Neural cell (in vitro differentiated cells): Measurements from ENCODE around the gene NT5C. TPM values are rescaled to one million over a fixed set of nuclear protein-coding genes. Genes with fewer than 3 reads are reported as not detected.

Experiments used
- H2AFZ ChIP-seq: fragments of 200-600, 300-800 bp; sonication (generic), shearing (Covaris generic); 2 replicates; pipeline ENCODE4 v1.6.0; 2014; ENCODE audit warnings: low read depth, mild to moderate bottlenecking, antibody characterized with exemption, low read length, moderate library complexity
- H3F3A ChIP-seq: fragments of 200-600 bp; shearing (Covaris generic); 2 replicates; pipeline ENCODE4 v1.6.1; 2016; ENCODE audit warnings: mild to moderate bottlenecking, moderate library complexity, mixed read lengths, antibody characterized with exemption, low read length; ENCODE audit not compliant: insufficient read depth, poor library complexity, severe bottlenecking
- H3K27ac ChIP-seq: fragments of 200-600, 300-800 bp; sonication (generic), shearing (Covaris generic); 2 replicates; pipeline ENCODE4 v1.5.1; 2014; ENCODE audit warnings: mild to moderate bottlenecking, low read length, moderate library complexity
- H3K27me3 ChIP-seq: fragments of 300-800, 200-600 bp; sonication (generic), shearing (Covaris generic); 2 replicates; pipeline ENCODE4 v1.6.0; 2014; ENCODE audit warnings: mild to moderate bottlenecking, low read depth, low read length, moderate library complexity; ENCODE audit not compliant: insufficient read depth
- H3K36me3 ChIP-seq: fragments of 300-800, 200-600 bp; sonication (generic), shearing (Covaris generic); 2 replicates; pipeline ENCODE4 v1.5.1; 2014; ENCODE audit warnings: mild to moderate bottlenecking, antibody characterized with exemption, low read length, moderate library complexity; ENCODE audit not compliant: insufficient read depth
- H3K4me2 ChIP-seq: fragments of 300-800, 200-600 bp; sonication (generic), shearing (Covaris generic); 2 replicates; pipeline ENCODE4 v1.6.0; 2014; ENCODE audit warnings: mild to moderate bottlenecking, low read length
- H3K4me3 ChIP-seq: fragments of 300-800, 200-600 bp; sonication (generic), shearing (Covaris generic); 2 replicates; pipeline ENCODE4 v1.5.1; 2014; ENCODE audit warnings: mild to moderate bottlenecking, low read length, moderate library complexity
- H3K79me2 ChIP-seq: fragments of 200-600 bp; shearing (Covaris generic); replicated peaks from 2 replicates; pipeline ENCODE4 v1.6.0; 2014; ENCODE audit warnings: mild to moderate bottlenecking, low read length, moderate library complexity; ENCODE audit not compliant: insufficient read depth
- H3K9ac ChIP-seq: fragments of 300-800, 200-600 bp; sonication (generic), shearing (Covaris generic); 2 replicates; pipeline ENCODE4 v1.6.1; 2016; ENCODE audit warnings: mild to moderate bottlenecking, low read length, mixed read lengths
- H3K9me2 ChIP-seq: fragments of 200-600 bp; shearing (Covaris generic); 2 replicates; pipeline ENCODE4 v1.6.1; 2016; ENCODE audit warnings: mild to moderate bottlenecking, low read length, mixed read lengths; ENCODE audit not compliant: insufficient read depth
- H3K9me3 ChIP-seq: fragments of 200-600, 300-800 bp; sonication (generic), shearing (Covaris generic); 2 replicates; pipeline ENCODE4 v1.6.1; 2016; ENCODE audit warnings: mild to moderate bottlenecking, mixed run types, low read length, moderate library complexity, mixed read lengths
- H4K20me1 ChIP-seq: fragments of 200-600 bp; shearing (Covaris generic); 2 replicates; pipeline ENCODE4 v1.6.1; 2016; ENCODE audit warnings: mild to moderate bottlenecking, mixed run types; ENCODE audit not compliant: insufficient read depth
- EP300 ChIP-seq: fragments of 450-650 bp; conservative IDR thresholded peaks from 2 replicates; pipeline ENCODE4 v1.6.1; 2014; ENCODE audit warnings: antibody characterized with exemption, mild to moderate bottlenecking, moderate library complexity; ENCODE audit not compliant: poor library complexity, severe bottlenecking
- EZH2 ChIP-seq: fragments of 200-600, 300-800 bp; shearing (Covaris generic), sonication (generic); IDR thresholded peaks from 2 replicates; pipeline ENCODE4 v1.6.1; 2014; ENCODE audit warnings: antibody characterized with exemption, low read length, borderline replicate concordance, mild to moderate bottlenecking; ENCODE audit not compliant: insufficient read depth, poor library complexity, severe bottlenecking
- MXI1 ChIP-seq: fragments of 450-650 bp; conservative IDR thresholded peaks from 2 replicates; pipeline ENCODE4 v1.6.1; 2014; ENCODE audit warnings: antibody characterized with exemption, mild to moderate bottlenecking; ENCODE audit not compliant: poor library complexity, severe bottlenecking
- POLR2AphosphoS5 ChIP-seq: IDR thresholded peaks from 2 replicates; pipeline ENCODE4 v1.6.1; 2012
- RAD21 ChIP-seq: fragments of 450-650 bp; conservative IDR thresholded peaks from 2 replicates; pipeline ENCODE4 v1.6.1; 2014; ENCODE audit warnings: antibody characterized with exemption, mild to moderate bottlenecking, moderate library complexity
- REST ChIP-seq: IDR thresholded peaks from 2 replicates; pipeline ENCODE4 v1.6.1; 2012; ENCODE audit warnings: borderline replicate concordance
- SMC3 ChIP-seq: fragments of 450-650 bp; conservative IDR thresholded peaks from 2 replicates; pipeline ENCODE4 v1.6.1; 2014; ENCODE audit warnings: antibody characterized with exemption, mild to moderate bottlenecking, moderate library complexity; ENCODE audit not compliant: poor library complexity
- TAF1 ChIP-seq: IDR thresholded peaks from 2 replicates; pipeline ENCODE4 v1.6.1; 2012; ENCODE audit warnings: low read depth
- polyA plus RNA-seq: library from polyadenylated mRNA; depleted of rRNA; stranded (reverse); fragments of >200 nt; gene quantifications from 2 replicates; pipeline ENCODE4 v1.2.3, GENCODE V29; 2014
- TF ChIP-seq, protein P1 (sequence below): fragments of 450-650 bp; IDR thresholded peaks from 2 replicates; pipeline ENCODE4 v1.5.1; 2014; ENCODE audit warnings: antibody characterized with exemption, mild to moderate bottlenecking, moderate library complexity; ENCODE audit not compliant: poor library complexity, severe bottlenecking

Gene NT5C
- polyA plus RNA-seq, 1 donor from 2014 or later, result 58.7 TPM

DNA sequence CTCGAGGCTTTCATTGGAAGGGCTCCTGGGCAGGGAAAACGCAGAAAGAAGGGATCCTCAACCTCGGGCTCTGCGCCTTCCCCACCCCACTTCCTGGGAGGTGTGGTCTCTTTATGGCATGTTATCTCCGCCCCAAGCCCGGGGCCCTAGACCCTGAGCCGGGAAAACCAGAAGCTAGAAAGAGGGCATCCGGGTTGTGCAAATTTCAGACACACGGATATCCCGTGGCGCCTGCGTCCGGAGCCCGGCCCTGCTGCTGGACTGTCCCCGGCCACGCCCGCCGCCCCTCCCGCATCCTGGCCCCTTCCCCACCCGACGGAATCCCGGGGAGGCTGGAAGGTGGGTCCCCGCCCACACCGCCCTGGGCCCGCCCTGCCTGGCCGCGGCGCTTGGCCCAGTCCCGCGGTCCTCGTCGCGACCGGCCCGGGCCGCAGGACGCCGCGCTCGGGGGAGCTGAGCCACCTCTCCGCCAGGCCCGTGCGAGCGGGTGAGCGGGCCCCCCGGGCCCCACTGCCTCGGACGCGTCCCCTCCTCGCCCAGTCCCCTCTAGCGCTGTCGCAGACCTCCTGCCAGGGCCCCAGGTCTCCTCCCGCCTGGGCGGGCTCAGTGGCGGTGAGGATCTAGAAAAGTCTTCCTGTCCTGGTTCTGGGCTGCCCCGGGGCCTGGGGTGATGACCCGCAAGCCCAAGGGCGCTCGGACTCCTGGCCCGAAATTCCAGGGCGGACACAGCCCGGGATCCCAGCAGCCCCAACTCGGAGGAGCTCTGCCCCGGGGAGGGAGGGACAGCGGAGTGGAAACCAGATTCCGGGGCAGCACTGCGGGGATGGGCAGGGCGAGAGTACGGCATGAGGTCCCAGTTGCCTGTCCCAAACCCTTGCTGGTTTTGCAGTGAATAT lies 43.7 kb downstream of the NT5C start, which contains the start of gene SLC16A5:
SLC16A5 (plus strand) TSS at position 397 of the 896 bp plus-strand sequence. CDS start 5,683 bp downstream, outside the sequence.
- Histone ChIP-seq H2AFZ (no peak within 1 kb of the TSS), H3K27me3 (peaks cover 14% of the 10 kb centered on the region), H3K79me2 (no peaks in the 10 kb centered on the region), H3K9me2 (no peaks in the 10 kb centered on the region), H3K9ac (no peak within 1 kb of the TSS), H3K4me3 (no peak within 1 kb of the TSS), H4K20me1 (no peaks in the 10 kb centered on the region), H3F3A (no peaks in the 10 kb centered on the region), H3K36me3 (no peaks in the 10 kb centered on the region), H3K4me2 (no peak within 1 kb of the TSS), H3K9me3 (no peaks in the 10 kb centered on the region), H3K27ac (no peak within 1 kb of the TSS)
- no peak for TF ChIP-seq SMC3
- TF ChIP-seq RAD21, result no peak
- TF ChIP-seq POLR2AphosphoS5, result no peak
- TF ChIP-seq REST, result no peak
- no peak for TF ChIP-seq EP300
- TF ChIP-seq, protein P1, sequence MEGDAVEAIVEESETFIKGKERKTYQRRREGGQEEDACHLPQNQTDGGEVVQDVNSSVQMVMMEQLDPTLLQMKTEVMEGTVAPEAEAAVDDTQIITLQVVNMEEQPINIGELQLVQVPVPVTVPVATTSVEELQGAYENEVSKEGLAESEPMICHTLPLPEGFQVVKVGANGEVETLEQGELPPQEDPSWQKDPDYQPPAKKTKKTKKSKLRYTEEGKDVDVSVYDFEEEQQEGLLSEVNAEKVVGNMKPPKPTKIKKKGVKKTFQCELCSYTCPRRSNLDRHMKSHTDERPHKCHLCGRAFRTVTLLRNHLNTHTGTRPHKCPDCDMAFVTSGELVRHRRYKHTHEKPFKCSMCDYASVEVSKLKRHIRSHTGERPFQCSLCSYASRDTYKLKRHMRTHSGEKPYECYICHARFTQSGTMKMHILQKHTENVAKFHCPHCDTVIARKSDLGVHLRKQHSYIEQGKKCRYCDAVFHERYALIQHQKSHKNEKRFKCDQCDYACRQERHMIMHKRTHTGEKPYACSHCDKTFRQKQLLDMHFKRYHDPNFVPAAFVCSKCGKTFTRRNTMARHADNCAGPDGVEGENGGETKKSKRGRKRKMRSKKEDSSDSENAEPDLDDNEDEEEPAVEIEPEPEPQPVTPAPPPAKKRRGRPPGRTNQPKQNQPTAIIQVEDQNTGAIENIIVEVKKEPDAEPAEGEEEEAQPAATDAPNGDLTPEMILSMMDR, result no peak
- no peak for TF ChIP-seq TAF1
- no peak for TF ChIP-seq MXI1
- TF ChIP-seq EZH2, result no peak

GRCh38 chr17:75087182-75087557 lies 44.4 kb downstream of the NT5C start:
- Histone ChIP-seq H4K20me1 (no peaks in the 10 kb centered on the region), H3K79me2 (no peaks in the 10 kb centered on the region), H3K9ac (no peak overlapping the region), H3K4me3 (no peak overlapping the region), H3K36me3 (no peaks in the 10 kb centered on the region), H3K4me2 (no peak overlapping the region), H3F3A (no peaks in the 10 kb centered on the region), H3K9me3 (no peaks in the 10 kb centered on the region), H2AFZ (no peak overlapping the region), H3K27ac (no peak overlapping the region), H3K9me2 (no peaks in the 10 kb centered on the region), H3K27me3 (peaks cover 14% of the 10 kb centered on the region)
- no peak for TF ChIP-seq RAD21
- TF ChIP-seq POLR2AphosphoS5, result no peak
- TF ChIP-seq EP300, result no peak
- TF ChIP-seq MXI1, result no peak
- no peak for TF ChIP-seq TAF1
- no peak for TF ChIP-seq REST
- no peak for TF ChIP-seq EZH2
- TF ChIP-seq, protein P1, result no peak
- TF ChIP-seq SMC3, result no peak
